T-cell (primary cell): ENCODE results near the gene TMEM225B. TPM values are rescaled to one million over a fixed set of nuclear protein-coding genes. Genes with fewer than 3 reads are reported as not detected.
"Not testable (repeated sequence)": the region's sequence is repeated elsewhere in the genome, so short reads cannot be mapped to it uniquely, and the experiment has no call there.

Experiments used
- ATAC-seq, 4 experiments: fragments of 200-7000 bp in 3 of 4; fragments of 150-1000 bp in 1 of 4; cut with Tn5 transposase; replicated peaks in 1 of 4; 1 replicate in 3 of 4; 2 replicates in 1 of 4; pipeline ENCODE4 v1.10.0; 2021; ENCODE audit warnings: moderate library complexity in 3 of 4, mild to moderate bottlenecking in 2 of 4, moderate number of reproducible peaks in 1 of 4
- CTCF ChIA-PET, 2 donors: fragments of 300-600 bp; sonication (Branson Sonifier 250); formaldehyde crosslinking; loops; one replicate each; lab custom pipeline; 2022; ENCODE audit warnings: antibody characterized with exemption in 2 of 2; lab: Charles Lee
- POLR2A ChIA-PET, 2 donors: fragments of 300-600 bp; sonication (Branson Sonifier 250); formaldehyde crosslinking; loops; one replicate each; lab custom pipeline; 2022; ENCODE audit warnings: antibody characterized with exemption in 2 of 2; lab: Charles Lee
- DNase-seq, 35 experiments: peaks; one replicate each; pipeline versions ENCODE4 v3.0.0 to v3.0.0-alpha.2; 2013 to 2023
- H3K27ac ChIP-seq: one replicate; pipeline ENCODE4 v1.5.1; 2013; ENCODE audit warnings: low read length
- H3K27me3 ChIP-seq, 2 experiments: replicated peaks in 1 of 2; 1 replicate in 1 of 2; 2 replicates in 1 of 2; pipeline versions ENCODE4 v1.6.1 to v1.7.0; 2013; ENCODE audit warnings: low read length in 1 of 2, mixed read lengths in 1 of 2; ENCODE audit not compliant: control insufficient read depth in 2 of 2, insufficient read depth in 2 of 2; ENCODE audit errors: extremely low read depth in 1 of 2
- H3K36me3 ChIP-seq, 2 donors: 1 replicate in 1 of 2; 2 replicates in 1 of 2; pipeline versions ENCODE4 v1.6.1 to v1.7.0; 2013; ENCODE audit warnings: low read length in 1 of 2; ENCODE audit not compliant: control insufficient read depth in 2 of 2, insufficient read depth in 1 of 2; ENCODE audit errors: extremely low read depth in 1 of 2
- H3K4me1 ChIP-seq, 2 experiments: 1 replicate in 1 of 2; 2 replicates in 1 of 2; pipeline versions ENCODE4 v1.6.1 to v1.7.0; 2013; ENCODE audit warnings: low read length in 2 of 2, mixed read lengths in 1 of 2; ENCODE audit not compliant: insufficient read depth in 2 of 2, control insufficient read depth in 1 of 2; ENCODE audit errors: extremely low read depth in 1 of 2
- H3K4me3 ChIP-seq, 2 donors: 1 replicate in 1 of 2; 2 replicates in 1 of 2; pipeline versions ENCODE4 v1.5.1 to v1.7.0; 2013; ENCODE audit warnings: mild to moderate bottlenecking in 2 of 2, low read length in 1 of 2, moderate library complexity in 1 of 2; ENCODE audit not compliant: control insufficient read depth in 1 of 2; ENCODE audit errors: extremely low read depth in 1 of 2
- H3K9me3 ChIP-seq: 2 replicates; pipeline ENCODE4 v1.7.0; 2013
- H3K27ac Mint-ChIP-seq, 2 donors: one replicate each; pipeline ENCODE4 v1.8.0; 2020 to 2021; ENCODE audit warnings: mild to moderate bottlenecking in 2 of 2, mixed read lengths in 2 of 2
- H3K27me3 Mint-ChIP-seq, 2 donors: one replicate each; pipeline ENCODE4 v1.8.0; 2021 to 2022; ENCODE audit warnings: mixed read lengths in 2 of 2
- H3K36me3 Mint-ChIP-seq: one replicate; pipeline ENCODE4 v1.8.0; 2021; ENCODE audit warnings: mixed read lengths
- H3K4me1 Mint-ChIP-seq, 3 donors: one replicate each; pipeline ENCODE4 v1.8.0; 2020 to 2022; ENCODE audit warnings: mixed read lengths in 3 of 3, mild to moderate bottlenecking in 1 of 3
- H3K4me3 Mint-ChIP-seq, 3 donors: one replicate each; pipeline ENCODE4 v1.8.0; 2020 to 2022; ENCODE audit warnings: mild to moderate bottlenecking in 3 of 3, mixed read lengths in 3 of 3, moderate library complexity in 3 of 3
- H3K9me3 Mint-ChIP-seq, 3 donors: one replicate each; pipeline ENCODE4 v1.8.0; 2020 to 2022; ENCODE audit warnings: mixed read lengths in 3 of 3
- WGBS: methylation state at CpG from one replicate; pipeline ENCODE4 v1.1.5; 2013; ENCODE audit warnings: missing lambda C conversion rate; ENCODE audit not compliant: insufficient coverage; 5-methylcytosine and 5-hydroxymethylcytosine counted together
- total RNA-seq, 35 experiments: library from RNA in 6 of 35; stranded (reverse) in 6 of 35; fragments of 120-200 nt in 1 of 35; gene quantifications; one replicate each; pipeline versions ENCODE4 v1.2.1 to v1.2.4 and lab custom pipeline; 2013 to 2026

TMEM225B gene
- total RNA-seq = 1 to 10 TPM in 4 of 5 donors, under 1 TPM in 1; 0.85 to 2.6 (median 1.1) TPM
- 0.83 TPM for total RNA-seq (2013)
- total RNA-seq (lab: John Stamatoyannopoulos, UW) = 0 to 0.89 (median 0.40) reads per million in 29 experiments

- H3K4me1 Mint-ChIP-seq = peaks cover 0 to 4% (median 2%) of the 10 kb centered on the region in 3 donors
- ATAC-seq = peak in 2 of 4 experiments; percentile 12 to 22
- ChIA-PET POLR2A (interaction anchor here in 1 of 2 donors (0.7 kb wide), 1 partner anchor 143 kb away, joined by 3 read pairs; no protein-coding TSS in a partner anchor), CTCF (no interaction called here)
- no peaks in the 10 kb centered on the region for H3K9me3 Mint-ChIP-seq
- Histone ChIP-seq H3K4me3 (no peak within 1 kb of the TSS), H3K27me3 (no peaks in the 10 kb centered on the region), H3K27ac (no peak within 1 kb of the TSS), H3K36me3 (no peaks in the 10 kb centered on the region), H3K4me1 (no peaks in the 10 kb centered on the region), H3K9me3 (no peaks in the 10 kb centered on the region)
- no peak for DNase-seq
- H3K27me3 Mint-ChIP-seq = no peaks in the 10 kb centered on the region
- no peak within 1 kb of the TSS for H3K4me3 Mint-ChIP-seq
- no peak within 1 kb of the TSS for H3K27ac Mint-ChIP-seq
- 70% methylated on average over 18 of the region's 34 CpGs for WGBS
- no peaks in the 10 kb centered on the region for H3K36me3 Mint-ChIP-seq
These were observed at the start of gene TMEM225B for GRCh38 chr7:99597762-99598501. Gene TMEM225B, plus strand, starts transcription at chr7:99598267. Its CDS starts 6,122 bp downstream, at chr7:99604389.

GRCh38 chr7:99549545-99549944, 48.5 kb upstream of the TMEM225B start:
- not testable (repeated sequence) for H3K27ac Mint-ChIP-seq

GRCh38 chr7:99551334-99551733, 46.7 kb upstream of the TMEM225B start:
- Histone ChIP-seq H3K36me3 (peaks cover 0 to 26% of the 10 kb centered on the region in 2 donors), H3K4me3 (peak overlapping the region; percentile 80 to 89), H3K27me3 (no peaks in the 10 kb centered on the region), H3K9me3 (peaks cover 4% of the 10 kb centered on the region), H3K4me1 (peaks cover 7 to 14% of the 10 kb centered on the region in 2 experiments), H3K27ac (peak overlapping the region; percentile 86)
- peak in 1 of 4 experiments; percentile 10 for ATAC-seq
- H3K9me3 Mint-ChIP-seq = peaks cover 3 to 4% (median 3%) of the 10 kb centered on the region in 3 donors
- H3K36me3 Mint-ChIP-seq = peaks cover 25% of the 10 kb centered on the region
- H3K4me3 Mint-ChIP-seq = peak overlapping the region; percentile 90 to 94 (median 93)
- DNase-seq = peak in 1 of 35 experiments; percentile 14
- ChIA-PET CTCF (interaction anchor here in 1 of 2 donors (1.0 to 1.2 kb wide), 2 partner anchors 46 to 47 kb away, joined by 5 read pairs; partner anchors contain the start of gene ZKSCAN5), POLR2A (interaction anchor here in 1 of 2 donors (0.7 kb wide), 1 partner anchor 60 kb away, joined by 3 read pairs; no protein-coding TSS in a partner anchor)
- WGBS = 8% methylated on average over 7 of the region's 15 CpGs
- no peaks in the 10 kb centered on the region for H3K27me3 Mint-ChIP-seq
- H3K4me1 Mint-ChIP-seq = peaks cover 40 to 43% (median 40%) of the 10 kb centered on the region in 3 donors
- H3K27ac Mint-ChIP-seq = peak overlapping the region; percentile 85 to 92

More at GRCh38 chr7:99549545-99549944, 48.5 kb upstream of the TMEM225B start:
- H3K4me3 ChIP-seq, H3K27ac ChIP-seq, DNase-seq, H3K27me3 Mint-ChIP-seq, H3K4me3 Mint-ChIP-seq, H3K36me3 ChIP-seq, CTCF ChIA-PET, H3K9me3 ChIP-seq, H3K9me3 Mint-ChIP-seq, ATAC-seq, H3K27me3 ChIP-seq: not testable (repeated sequence)
- WGBS = no CpG with 5 or more reads among the region's 2 CpGs
- H3K4me1 ChIP-seq = peaks cover 7 to 14% of the 10 kb centered on the region in 2 experiments
- POLR2A ChIA-PET = interaction anchor here in 1 of 2 donors (0.6 kb wide), 2 partner anchors 45 to 78 kb away, joined by 3 to 16 read pairs; no protein-coding TSS in a partner anchor
- Mint-ChIP-seq H3K36me3 (peaks cover 18% of the 10 kb centered on the region), H3K4me1 (peaks cover 29 to 34% (median 32%) of the 10 kb centered on the region in 3 donors)

GRCh38 chr7:99551767-99552463, 46.2 kb upstream of the TMEM225B start, which contains the start of gene FAM200A:
Gene FAM200A, minus strand, starts transcription at chr7:99552114. Its CDS starts 3,707 bp downstream, at chr7:99548407.
- Mint-ChIP-seq H3K4me3 (peak within 1 kb of the TSS; percentile 90 to 94 (median 93)), H3K36me3 (peaks cover 23% of the 10 kb centered on the region), H3K4me1 (peaks cover 43 to 47% (median 46%) of the 10 kb centered on the region in 3 donors), H3K27me3 (no peaks in the 10 kb centered on the region), H3K27ac (peak within 1 kb of the TSS; percentile 85 to 92), H3K9me3 (peaks cover 3% of the 10 kb centered on the region in 3 donors)
- peak within 1 kb of the TSS; percentile 80 to 89 for H3K4me3 ChIP-seq
- DNase-seq (peak; percentile 60 to 95 (median 86)), ATAC-seq (peak; percentile 97 to 100 (median 99))
- POLR2A ChIA-PET = interaction anchor here in 1 of 2 donors (0.6 to 1.2 kb wide), 2 partner anchors 47 to 116 kb away, joined by 3 to 4 read pairs; partner anchors contain the start of gene ZKSCAN5
- H3K27me3 ChIP-seq = no peaks in the 10 kb centered on the region
- H3K27ac ChIP-seq = peak within 1 kb of the TSS; percentile 86
- H3K36me3 ChIP-seq = peaks cover 0 to 26% of the 10 kb centered on the region in 2 donors
- H3K9me3 ChIP-seq = peaks cover 4% of the 10 kb centered on the region
- 0% methylated on average over 13 of the region's 37 CpGs for WGBS
- peaks cover 8 to 17% of the 10 kb centered on the region in 2 experiments for H3K4me1 ChIP-seq
- CTCF ChIA-PET = interaction anchor here in 1 of 2 donors (0.5 to 1.2 kb wide), 2 partner anchors 48 to 52 kb away, joined by 3 to 5 read pairs; partner anchors contain the start of gene ZKSCAN5

GRCh38 chr7:99553039-99553438, 45.0 kb upstream of the TMEM225B start:
- peaks cover 20% of the 10 kb centered on the region for H3K36me3 Mint-ChIP-seq

More at GRCh38 chr7:99553039-99553438, 45.0 kb upstream of the TMEM225B start:
- Mint-ChIP-seq H3K27ac (peak overlapping the region in 1 of 2 donors; percentile 5), H3K9me3 (peaks cover 0 to 3% (median 3%) of the 10 kb centered on the region in 3 donors), H3K4me1 (peaks cover 55 to 58% (median 57%) of the 10 kb centered on the region in 3 donors), H3K4me3 (peak overlapping the region; percentile 6 to 94 (median 25)), H3K27me3 (no peaks in the 10 kb centered on the region)
- 100% methylated on average over 2 of the region's 4 CpGs for WGBS
- ATAC-seq (no peak), DNase-seq (no peak)
- ChIA-PET CTCF (no interaction called here), POLR2A (interaction anchor here in 1 of 2 donors (1.1 kb wide), 1 partner anchor 48 kb away, joined by 3 read pairs; no protein-coding TSS in a partner anchor)
- no peak overlapping the region for H3K4me3 ChIP-seq
- no peaks in the 10 kb centered on the region for H3K27me3 ChIP-seq
- H3K36me3 ChIP-seq = peaks cover 0 to 20% of the 10 kb centered on the region in 2 donors
- H3K4me1 ChIP-seq = peaks cover 16 to 28% of the 10 kb centered on the region in 2 experiments
- H3K27ac ChIP-seq = no peak overlapping the region
- H3K9me3 ChIP-seq = peaks cover 4% of the 10 kb centered on the region
